GM23248 (cell line): ENCODE data around the gene SNTG2. TPM values are rescaled to one million over a fixed set of nuclear protein-coding genes. Genes with fewer than 3 reads are reported as not detected.
A peak's percentile ranks its signal among the peaks of the same experiment; 100 is the strongest.
"Not testable (repeated sequence)": the region's sequence is repeated elsewhere in the genome, so short reads cannot be mapped to it uniquely, and the experiment has no call there.

Source experiments
- DNase-seq: peaks from one replicate; pipeline ENCODE4 v3.0.0-alpha.2; 2015
- H2AFZ ChIP-seq: fragments of 200-600 bp; sonication (generic); 2 replicates; pipeline ENCODE4 v1.6.1; 2016; ENCODE audit warnings: antibody characterized with exemption
- H3F3A ChIP-seq: fragments of 200-600 bp; sonication (generic); 2 replicates; pipeline ENCODE4 v1.6.1; 2016; ENCODE audit warnings: mild to moderate bottlenecking, antibody characterized with exemption, mixed run types; ENCODE audit not compliant: insufficient read depth
- H3K27ac ChIP-seq: fragments of 200-600 bp; sonication (generic); 2 replicates; pipeline ENCODE4 v1.5.1; 2016; ENCODE audit warnings: mild to moderate bottlenecking
- H3K27me3 ChIP-seq: fragments of 200-600 bp; sonication (generic); replicated peaks from 2 replicates; pipeline ENCODE4 v1.6.1; 2016; ENCODE audit warnings: mild to moderate bottlenecking; ENCODE audit not compliant: insufficient read depth
- H3K36me3 ChIP-seq: fragments of 200-600 bp; sonication (generic); 2 replicates; pipeline ENCODE4 v1.6.1; 2016; ENCODE audit warnings: low read depth, mild to moderate bottlenecking
- H3K4me1 ChIP-seq: fragments of 200-600 bp; sonication (generic); 2 replicates; pipeline ENCODE4 v1.6.1; 2016; ENCODE audit warnings: mild to moderate bottlenecking; ENCODE audit not compliant: insufficient read depth
- H3K4me2 ChIP-seq: fragments of 200-600 bp; sonication (generic); one replicate; pipeline ENCODE4 v1.6.1; 2016; ENCODE audit warnings: mild to moderate bottlenecking; ENCODE audit not compliant: unreplicated experiment
- H3K4me3 ChIP-seq: fragments of 200-600 bp; sonication (generic); 2 replicates; pipeline ENCODE4 v1.5.1; 2016; ENCODE audit warnings: mild to moderate bottlenecking
- H3K79me2 ChIP-seq: fragments of 200-600 bp; sonication (generic); 2 replicates; pipeline ENCODE4 v1.6.1; 2016; ENCODE audit warnings: mild to moderate bottlenecking; ENCODE audit not compliant: insufficient read depth
- H3K9ac ChIP-seq: fragments of 200-600 bp; sonication (generic); 2 replicates; pipeline ENCODE4 v1.6.1; 2016; ENCODE audit warnings: mild to moderate bottlenecking
- H3K9me2 ChIP-seq: fragments of 200-600 bp; sonication (generic); 2 replicates; pipeline ENCODE4 v1.6.1; 2016; ENCODE audit warnings: mixed run types, mild to moderate bottlenecking, moderate library complexity; ENCODE audit not compliant: insufficient read depth
- H3K9me3 ChIP-seq: fragments of 200-600 bp; sonication (generic); one replicate; pipeline ENCODE4 v1.6.1; 2017; ENCODE audit warnings: low read depth
- H4K20me1 ChIP-seq: fragments of 200-600 bp; sonication (generic); 2 replicates; pipeline ENCODE4 v1.6.0; 2016; ENCODE audit not compliant: insufficient read depth
- EZH2 ChIP-seq: fragments of 200-600 bp; sonication (generic); IDR thresholded peaks from 2 replicates; pipeline ENCODE4 v1.6.1; 2018; ENCODE audit warnings: antibody characterized with exemption, mild to moderate bottlenecking; ENCODE audit not compliant: insufficient read depth, poor library complexity, severe bottlenecking
- EZH2phosphoT487 ChIP-seq: fragments of 200-600 bp; sonication (generic); IDR thresholded peaks from 2 replicates; pipeline ENCODE4 v1.6.1; 2018; ENCODE audit warnings: antibody characterized with exemption, moderate library complexity, mild to moderate bottlenecking, low read depth; ENCODE audit not compliant: insufficient read depth
- WGBS, 2 experiments: methylation state at CpG; one replicate each; pipeline ENCODE4 v1.1.6; 2015 to 2017; ENCODE audit warnings: low lambda C conversion rate in 2 of 2, low coverage in 1 of 2; ENCODE audit errors: missing lambda C conversion rate in 2 of 2; 5-methylcytosine and 5-hydroxymethylcytosine counted together
- in situ Hi-C: fragments of 300-500 bp; cut with MboI; formaldehyde crosslinking; loops from 2 replicates; pipeline ENCODE4 v1.15.0; 2020
- polyA plus RNA-seq: library from polyadenylated mRNA; unstranded; fragments of >200 nt; fragmentation: Nextera tagmentation; extraction: Ambion mirVana; gene quantifications from 2 replicates; pipeline ENCODE4 v1.2.1, GENCODE V29; 2016
- total RNA-seq: library from RNA; depleted of rRNA; stranded (reverse); fragments of >200 nt; shearing (Covaris generic); gene quantifications from 2 replicates; pipeline ENCODE4 v1.2.3, GENCODE V29; 2014

Gene SNTG2
- total and polyA plus RNA-seq, 2 experiments from 2014 or later: not detected

DNA sequence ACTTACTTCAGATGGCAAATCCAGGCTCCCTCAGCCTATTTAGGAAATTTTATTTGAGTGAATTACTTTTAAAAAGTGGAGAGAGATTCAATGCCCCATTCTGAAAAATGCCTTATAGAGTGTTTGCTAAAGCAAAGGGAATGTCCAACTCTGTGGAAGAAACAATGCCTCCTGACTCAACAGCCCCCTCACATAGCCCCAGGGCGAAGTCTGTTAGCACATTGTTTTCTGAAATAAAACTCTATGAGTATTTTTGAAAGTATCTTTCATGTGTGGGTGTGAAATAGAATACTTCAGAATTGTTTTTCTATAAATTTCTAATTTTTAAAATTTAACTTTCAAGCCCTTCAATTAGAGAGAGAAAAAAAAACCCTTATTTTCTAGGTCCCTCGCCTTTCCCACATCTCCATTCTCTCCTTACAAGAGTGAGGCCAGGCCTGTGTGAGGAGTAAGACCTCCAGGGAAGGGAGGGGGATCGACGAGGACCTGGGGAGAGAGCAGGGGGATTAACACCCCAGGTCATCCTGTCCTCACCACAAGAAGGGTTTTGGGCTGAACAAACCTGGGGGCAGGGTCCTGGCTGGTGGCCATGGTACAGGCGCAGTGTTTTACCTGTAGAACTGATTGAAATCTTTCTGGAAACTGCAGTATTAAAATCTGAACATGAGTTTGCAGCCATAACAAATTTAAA, 141.4 kb downstream of the SNTG2 start:
- Histone ChIP-seq H3F3A (peaks cover 6% of the 10 kb centered on the region; the same call in 1 of the 2 replicates), H3K4me1 (peaks cover 23% of the 10 kb centered on the region), H3K9me3 (no peaks in the 10 kb centered on the region), H3K36me3 (no peaks in the 10 kb centered on the region), H3K4me2 (peak overlapping the region; percentile 39), H4K20me1 (no peaks in the 10 kb centered on the region), H3K27ac (no peak overlapping the region), H2AFZ (0 out of 2 replicates have a peak overlapping the region, but pooled peaks have one; percentile 21), H3K9me2 (no peaks in the 10 kb centered on the region), H3K9ac (no peak overlapping the region), H3K4me3 (no peak overlapping the region), H3K79me2 (no peaks in the 10 kb centered on the region), H3K27me3 (no peaks in the 10 kb centered on the region)
- 58 to 69% methylated on average over 5 of the region's 5 CpGs for WGBS, 2 experiments
- in situ Hi-C loops: no loop called here
- TF ChIP-seq EZH2 (no peak), EZH2phosphoT487 (no peak)
- DNase-seq: peak; percentile 91

DNA sequence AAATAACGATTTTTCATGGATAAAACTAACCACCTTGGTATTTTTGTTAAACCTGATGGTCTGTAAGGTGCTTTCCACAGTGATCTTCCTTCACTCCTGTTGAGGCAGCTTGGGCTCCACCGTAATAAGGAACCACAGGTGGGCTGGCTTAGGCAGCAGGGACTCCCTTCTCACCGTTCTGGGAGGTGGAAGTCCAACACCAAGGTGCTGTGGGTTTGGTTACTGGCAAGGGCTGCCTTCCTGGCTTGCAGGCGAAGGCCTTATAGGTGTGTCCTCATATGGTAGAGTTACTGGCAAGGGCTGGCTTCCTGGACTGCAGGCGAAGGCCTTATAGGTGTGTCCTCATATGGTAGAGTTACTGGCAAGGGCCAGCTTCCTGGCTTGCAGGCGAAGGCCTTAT, 143.0 kb downstream of the SNTG2 start:
- H3K27me3 ChIP-seq, H3K79me2 ChIP-seq, H3K36me3 ChIP-seq, H3K27ac ChIP-seq, H3F3A ChIP-seq, H3K4me3 ChIP-seq, H3K9ac ChIP-seq, H2AFZ ChIP-seq, in situ Hi-C loops, H3K9me3 ChIP-seq, H4K20me1 ChIP-seq, H3K4me2 ChIP-seq, DNase-seq, H3K9me2 ChIP-seq: not testable (repeated sequence)
- WGBS, 2 experiments: 48 to 59% methylated on average over 4 of the region's 6 CpGs
- H3K4me1 ChIP-seq: peaks cover 20% of the 10 kb centered on the region

DNA sequence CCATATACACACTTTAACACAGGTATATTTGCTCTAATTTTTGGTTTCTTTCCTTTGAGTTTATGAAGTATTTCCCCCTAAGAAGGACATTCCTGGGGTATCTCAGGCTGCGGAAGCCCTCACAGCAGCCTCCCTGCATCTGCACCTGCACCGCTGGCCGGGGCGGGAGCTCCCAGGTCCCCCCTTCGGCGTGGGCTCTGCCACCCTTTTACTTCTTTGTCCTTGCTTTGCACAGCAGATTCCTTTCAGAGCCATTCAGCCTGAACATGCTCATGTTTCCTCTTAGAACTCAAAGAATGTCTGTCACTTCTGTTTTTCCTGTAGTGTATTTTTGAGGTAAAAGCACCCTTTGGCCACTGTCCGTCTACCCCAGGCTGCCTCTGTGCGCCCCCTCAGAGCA, 146.5 kb downstream of the SNTG2 start:
- peaks cover 8% of the 10 kb centered on the region for H3K4me1 ChIP-seq
- H3K4me3 ChIP-seq: no peak overlapping the region
- no peaks in the 10 kb centered on the region for H3K27me3 ChIP-seq
- DNase-seq: no peak
- H3K27ac ChIP-seq: no peak overlapping the region
- no peaks in the 10 kb centered on the region for H3K9me3 ChIP-seq
- no peaks in the 10 kb centered on the region for H3K36me3 ChIP-seq
- H3F3A ChIP-seq: no peaks in the 10 kb centered on the region
- no peak overlapping the region for H2AFZ ChIP-seq
- 57 to 67% methylated on average over 8 of the region's 8 CpGs for WGBS, 2 experiments
- no peaks in the 10 kb centered on the region for H4K20me1 ChIP-seq
- TF ChIP-seq EZH2 (no peak), EZH2phosphoT487 (no peak)
- no peaks in the 10 kb centered on the region for H3K79me2 ChIP-seq
- no peak overlapping the region for H3K4me2 ChIP-seq
- no peak overlapping the region for H3K9ac ChIP-seq
- no peaks in the 10 kb centered on the region for H3K9me2 ChIP-seq
- in situ Hi-C loops: no loop called here

DNA sequence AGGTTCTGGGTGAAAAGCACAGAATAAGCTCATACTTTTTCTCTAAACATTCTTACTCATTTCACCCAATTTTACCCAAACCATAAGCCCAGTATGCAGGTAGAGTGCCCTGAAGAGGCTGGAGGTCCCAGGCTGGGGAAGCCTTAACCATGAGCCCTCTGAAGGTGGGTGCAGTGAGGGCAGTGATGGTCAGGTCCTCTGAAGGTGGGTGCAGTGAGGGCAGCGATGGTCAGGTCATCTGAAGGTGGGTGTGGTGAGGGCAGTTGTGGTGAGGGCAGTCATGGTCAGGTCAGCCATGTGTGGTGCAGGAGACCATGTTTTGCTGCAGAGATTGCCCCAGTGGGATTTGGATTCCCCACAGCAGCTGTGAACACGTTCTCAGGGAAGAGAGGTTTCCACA, 148.8 kb downstream of the SNTG2 start:
- H3K27me3 ChIP-seq: no peaks in the 10 kb centered on the region
- H3K27ac ChIP-seq: no peak overlapping the region
- H3F3A ChIP-seq: no peaks in the 10 kb centered on the region
- H3K9me2 ChIP-seq: no peaks in the 10 kb centered on the region
- no peak overlapping the region for H3K9ac ChIP-seq
- no peak overlapping the region for H2AFZ ChIP-seq
- no peaks in the 10 kb centered on the region for H4K20me1 ChIP-seq
- no peak overlapping the region for H3K4me2 ChIP-seq
- TF ChIP-seq EZH2 (no peak), EZH2phosphoT487 (no peak)
- in situ Hi-C loops: no loop called here
- H3K4me1 ChIP-seq: no peaks in the 10 kb centered on the region
- 31 to 34% methylated on average over 2 of the region's 2 CpGs for WGBS, 2 experiments
- H3K9me3 ChIP-seq: no peaks in the 10 kb centered on the region
- no peak overlapping the region for H3K4me3 ChIP-seq
- H3K79me2 ChIP-seq: no peaks in the 10 kb centered on the region
- H3K36me3 ChIP-seq: no peaks in the 10 kb centered on the region
- DNase-seq: no peak
